ENCODE measurements around the gene SELENOM. TPM values are rescaled to one million over a fixed set of nuclear protein-coding genes. Genes with fewer than 3 reads are reported as not detected.

Gene SELENOM
- total and polyA plus RNA-seq, 2 of the 8 experiments (the other 6 are each of a cell fraction or from before 2014, with no cell fraction given) = 22.7 to 40.0 TPM

DNA sequence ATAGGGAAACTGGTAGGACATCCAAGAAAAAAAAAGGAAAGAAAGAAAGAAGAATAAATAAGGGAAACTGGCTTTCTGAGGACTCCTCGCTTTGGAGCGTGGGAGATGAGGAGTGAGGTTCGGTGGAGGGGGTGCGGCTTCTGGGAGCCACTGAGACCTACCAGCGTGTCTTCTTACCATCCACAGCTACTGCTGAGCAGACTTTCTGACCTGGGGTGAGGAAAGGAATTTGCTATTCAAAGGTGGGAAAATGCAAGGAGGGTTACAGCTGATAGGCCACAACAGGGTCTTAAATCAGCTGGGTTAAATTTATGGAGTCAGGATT lies 488 bp upstream of the SELENOM start (continued):
- TF ChIP-seq, protein P1, sequence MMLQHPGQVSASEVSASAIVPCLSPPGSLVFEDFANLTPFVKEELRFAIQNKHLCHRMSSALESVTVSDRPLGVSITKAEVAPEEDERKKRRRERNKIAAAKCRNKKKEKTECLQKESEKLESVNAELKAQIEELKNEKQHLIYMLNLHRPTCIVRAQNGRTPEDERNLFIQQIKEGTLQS (IDR thresholded peaks at IDR 0.05; ENCODE audit: insufficient read depth, low read depth, low read length) = no peak
- TF ChIP-seq KDM1A (IDR thresholded peaks at IDR 0.05; ENCODE audit: borderline replicate concordance, low read length) (no peak), POU5F1 (IDR thresholded peaks at IDR 0.05; ENCODE audit: low read depth, low read length) (no peak), BACH1 (IDR thresholded peaks at IDR 0.05; ENCODE audit: low read length) (no peak), NANOG (IDR thresholded peaks at IDR 0.05; ENCODE audit: insufficient read depth, low read depth, low read length, poor library complexity, severe bottlenecking) (no peak), EP300 (IDR thresholded peaks at IDR 0.05; ENCODE audit: borderline replicate concordance in 1 of 2, low read depth in 2 of 2, low read length in 2 of 2) (no peak), TAF1 (IDR thresholded peaks at IDR 0.05; ENCODE audit: low read depth, low read length) (no peak)
